ENCODE data around the gene CD99L2.

CD99L2 gene

GRCh38 chrX:150765237-150765636 lies 133.2 kb downstream of the CD99L2 start:
- no peak for DNase-seq

DNA sequence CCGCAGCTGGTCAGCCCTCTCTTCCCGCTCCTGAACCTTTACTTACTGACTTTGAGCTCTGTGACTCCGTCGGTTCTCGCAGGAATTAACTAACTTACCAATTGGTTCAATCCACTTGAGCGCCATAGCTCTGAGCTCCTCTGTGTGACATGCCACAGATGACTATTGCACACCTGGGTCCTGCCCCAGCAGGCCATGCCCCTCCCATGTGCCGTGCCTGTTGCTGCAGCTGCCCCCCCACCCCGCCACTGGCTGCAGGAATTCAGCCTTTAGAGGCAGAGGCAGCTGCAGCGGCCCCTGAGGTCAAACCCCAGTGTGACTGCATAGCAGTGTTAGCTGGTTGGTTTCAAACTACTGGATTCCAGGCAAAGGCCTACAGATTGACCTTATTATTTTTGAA lies 134.7 kb downstream of the CD99L2 start:
- DNase-seq = no peak

DNA sequence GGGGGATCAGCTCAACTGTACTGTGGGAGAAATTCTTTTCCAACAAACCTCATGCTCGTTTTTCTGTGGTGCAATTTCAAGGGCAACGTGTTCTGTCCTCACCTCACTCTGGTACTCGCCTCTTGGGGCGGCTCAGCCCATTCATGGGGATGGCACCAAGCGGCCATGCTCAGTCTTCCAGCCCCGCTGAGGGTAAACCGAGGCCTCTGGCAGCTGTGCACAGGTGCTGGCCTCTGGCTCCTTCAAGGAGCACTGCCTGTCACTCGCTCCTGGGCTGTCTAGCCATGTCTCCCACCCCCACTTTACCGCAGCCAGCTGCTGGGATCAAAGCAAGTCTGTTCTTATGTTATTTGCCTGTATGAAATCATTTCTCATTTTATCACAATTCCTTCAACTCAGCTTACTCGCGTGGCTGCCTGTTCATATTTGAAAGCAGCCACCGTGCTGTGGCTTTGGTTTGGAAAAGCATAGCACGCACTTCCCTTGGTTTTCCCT lies 135.1 kb downstream of the CD99L2 start:
- no peak for DNase-seq

DNA sequence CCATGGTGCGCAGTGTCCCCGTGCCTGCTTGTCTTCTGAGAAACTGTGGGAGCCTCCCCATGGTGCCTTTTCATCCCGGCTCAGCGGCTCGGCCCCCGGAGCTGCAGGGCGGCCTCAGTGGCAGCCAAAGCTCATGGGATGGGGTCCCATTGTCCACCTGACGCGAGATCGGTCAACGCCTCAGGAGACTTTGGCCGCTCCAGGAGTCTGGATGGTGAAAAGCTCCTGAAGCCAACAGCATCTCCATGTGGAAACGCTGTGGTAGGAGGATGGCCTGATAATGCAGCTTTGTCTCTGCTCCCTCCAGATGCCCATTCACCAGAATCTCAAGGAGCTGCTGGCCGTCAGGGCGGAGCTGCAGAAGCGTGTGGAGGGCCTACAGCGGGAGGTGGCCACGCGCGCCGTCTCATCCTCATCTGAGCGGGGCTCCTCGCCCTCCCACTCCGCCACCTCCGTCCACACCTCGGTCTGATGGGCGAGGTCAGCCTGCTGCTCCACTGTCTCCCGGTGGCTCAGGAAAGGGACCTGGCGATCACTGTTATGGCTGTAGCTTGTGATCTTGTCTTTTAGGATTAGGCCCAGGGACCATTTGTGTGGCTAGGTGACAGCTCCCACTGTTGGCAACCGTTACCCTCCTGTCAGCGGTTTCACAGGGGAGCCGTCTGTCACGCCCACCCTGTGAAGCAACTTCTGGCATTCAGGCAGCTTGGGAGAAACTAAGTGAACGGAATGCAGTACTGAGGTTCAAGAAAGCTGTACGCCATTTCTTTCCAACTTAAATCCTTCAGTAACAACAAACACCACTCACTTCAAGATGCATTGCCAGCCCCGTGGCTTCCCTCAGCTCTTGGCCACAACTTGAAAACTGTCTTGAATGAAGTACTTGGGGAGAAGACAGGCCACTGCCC lies 136.0 kb downstream of the CD99L2 start:
- DNase-seq = peak in 2 of 56 donors; percentile 3 to 16

- no peak for DNase-seq
Observed at GRCh38 chrX:150761819-150762216, 136.7 kb downstream of the CD99L2 start.

- no peak for DNase-seq
Observed at GRCh38 chrX:150761176-150761818, 137.2 kb downstream of the CD99L2 start.

DNA sequence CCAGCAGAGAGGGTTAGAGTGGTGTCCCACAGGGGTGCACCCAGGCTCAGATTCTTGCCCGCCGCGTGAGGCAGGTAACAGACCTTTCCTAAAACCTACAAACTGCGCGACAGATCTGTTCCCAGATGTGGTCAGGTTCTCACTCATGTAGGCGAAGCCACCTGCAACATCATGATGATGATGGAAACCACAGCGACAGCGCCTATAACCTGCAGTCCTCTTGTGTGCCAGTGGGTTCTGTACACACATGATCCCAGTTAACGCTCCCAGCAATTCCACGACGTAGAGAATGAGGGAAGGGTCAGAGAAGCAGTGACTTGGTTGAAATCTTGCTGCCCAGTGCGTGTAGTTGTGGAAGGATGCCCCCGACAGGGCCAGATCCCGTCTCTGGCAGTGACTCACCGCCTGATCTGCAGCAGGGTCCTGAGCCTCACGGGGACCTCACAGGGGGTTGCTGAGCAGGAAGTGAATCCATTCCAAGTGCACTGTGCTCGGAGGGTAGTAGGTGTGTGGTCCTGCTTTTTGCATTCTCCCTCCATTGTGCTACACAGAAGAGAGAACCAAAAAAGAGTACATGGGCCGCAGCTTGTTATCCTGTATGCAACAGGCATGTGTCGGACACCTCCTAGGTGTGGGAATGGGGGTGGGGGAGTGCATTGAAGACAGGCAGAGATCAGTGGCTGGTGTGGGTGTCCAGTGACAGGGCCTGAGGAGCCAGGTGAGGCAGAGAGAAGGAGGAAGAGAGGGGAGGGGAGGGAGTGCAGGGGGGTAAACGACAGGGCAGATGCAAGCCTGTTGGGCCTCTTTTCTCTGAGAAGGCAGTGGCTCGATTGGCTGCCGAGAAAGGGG lies 138.7 kb downstream of the CD99L2 start:
- no peak for DNase-seq

- DNase-seq = no peak
Observed at GRCh38 chrX:150757371-150757770, 141.1 kb downstream of the CD99L2 start.

GRCh38 chrX:150753968-150754367 lies 144.5 kb downstream of the CD99L2 start:
- no peak for DNase-seq

DNA sequence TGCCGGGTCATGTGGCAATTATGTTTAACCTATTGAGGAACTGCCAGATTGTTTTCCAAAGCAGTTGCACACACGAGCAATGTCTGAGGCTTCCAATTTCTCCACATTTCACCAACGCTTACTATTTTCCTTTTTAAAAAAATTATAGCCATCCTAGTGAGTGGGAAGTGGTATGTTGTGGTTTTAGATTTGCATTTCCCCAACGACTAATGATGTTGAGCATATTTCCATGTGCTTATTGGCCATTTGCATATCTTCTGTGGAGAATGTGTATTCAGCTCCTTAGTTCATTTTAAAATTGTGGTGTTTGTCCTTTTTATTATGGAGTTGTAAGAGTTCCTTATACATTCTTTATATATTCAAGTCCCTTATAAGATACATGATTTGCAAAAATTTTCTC lies 145.1 kb downstream of the CD99L2 start:
- no peak for DNase-seq

- DNase-seq = no peak
Observed at GRCh38 chrX:150752124-150752523, 146.3 kb downstream of the CD99L2 start.

GRCh38 chrX:150736475-150736874 lies 162.0 kb downstream of the CD99L2 start:
- no peak for DNase-seq

- peak in 8 of 56 donors; percentile 1 to 12 (median 4) for DNase-seq
Observed at GRCh38 chrX:150731795-150732194, 166.7 kb downstream of the CD99L2 start.

- DNase-seq = no peak
Observed at GRCh38 chrX:150730719-150731118, 167.7 kb downstream of the CD99L2 start.

DNA sequence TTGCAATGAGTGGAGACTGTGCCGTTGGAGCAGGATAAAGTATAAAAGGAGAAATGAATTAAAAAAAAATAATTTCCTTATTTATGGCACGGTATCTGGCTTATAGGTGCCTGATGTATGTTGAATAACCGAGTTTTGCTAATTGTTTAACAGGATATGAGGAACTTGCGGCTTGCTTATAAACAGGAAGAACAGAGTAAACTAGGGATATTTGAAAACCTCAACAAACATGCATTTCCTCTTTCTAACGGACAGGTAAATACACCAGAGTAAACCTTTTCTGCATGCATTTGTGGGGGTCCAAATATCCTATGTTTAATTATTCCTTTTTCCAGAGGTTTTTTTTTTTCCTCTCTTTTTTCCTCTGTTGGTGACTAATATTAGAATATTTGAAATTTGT lies 168.5 kb downstream of the CD99L2 start:
- DNase-seq = no peak

DNA sequence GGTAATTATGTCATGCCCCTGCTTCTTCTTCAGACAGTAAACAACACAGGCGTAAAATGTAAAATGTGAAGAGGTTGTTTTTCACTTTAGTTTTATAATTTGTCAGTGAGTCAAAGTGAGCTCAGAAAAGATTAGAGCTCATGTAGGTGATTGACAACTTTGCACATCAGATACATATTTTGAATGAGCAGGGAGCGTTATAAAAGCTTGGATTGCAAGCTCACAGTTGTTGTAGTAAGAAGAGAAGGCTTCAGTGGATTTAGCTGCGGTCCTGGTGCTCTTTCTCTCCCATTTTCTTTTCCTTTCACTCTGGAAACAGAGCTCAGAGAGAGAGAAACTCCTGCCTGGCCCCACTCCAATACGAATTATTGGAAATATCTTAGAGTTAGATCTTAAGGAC lies 178.8 kb downstream of the CD99L2 start:
- no peak for DNase-seq

Data from amygdala (tissue), 56 donors.